Testis (tissue), 3 donors: ENCODE measurements around the gene MECR. TPM values are rescaled to one million over a fixed set of nuclear protein-coding genes. Genes with fewer than 3 reads are reported as not detected.

Experiments used
- DNase-seq: peaks from one replicate; pipeline ENCODE4 v3.0.0-alpha.2; 2019
- H3K27ac ChIP-seq, 2 donors: fragments of 200-600 bp; sonication (generic); one replicate each; pipeline ENCODE4 v1.5.1; 2019
- H3K27me3 ChIP-seq: fragments of 200-600 bp; sonication (generic); one replicate; pipeline ENCODE4 v1.5.1; 2019
- H3K36me3 ChIP-seq: fragments of 200-600 bp; sonication (generic); one replicate; pipeline ENCODE4 v1.5.1; 2017; ENCODE audit warnings: low read depth; ENCODE audit errors: missing control alignments
- H3K4me1 ChIP-seq: fragments of 200-600 bp; sonication (generic); one replicate; pipeline ENCODE4 v1.5.1; 2019
- H3K4me3 ChIP-seq, 2 donors: fragments of 200-600 bp; sonication (generic); one replicate each; pipeline ENCODE4 v1.5.1; 2017 to 2019
- H3K9me3 ChIP-seq: fragments of 200-600 bp; sonication (generic); one replicate; pipeline ENCODE4 v1.5.1; 2017
- CTCF ChIP-seq, 3 experiments: fragments of 450-650 bp in 2 of 3; fragments of 200-600 bp in 1 of 3; sonication (generic) in 1 of 3; IDR thresholded peaks; one replicate each; pipeline ENCODE4 v1.5.1; 2016 to 2019; ENCODE audit warnings: antibody characterized with exemption in 3 of 3, mild to moderate bottlenecking in 2 of 3, moderate library complexity in 1 of 3
- POLR2A ChIP-seq: fragments of 450-650 bp; IDR thresholded peaks from one replicate; pipeline ENCODE4 v1.6.1; 2017; ENCODE audit warnings: antibody characterized with exemption, mild to moderate bottlenecking, moderate library complexity
- WGBS, 2 donors: methylation state at CpG; one replicate each; pipeline ENCODE4 v1.1.5; 2018; 5-methylcytosine and 5-hydroxymethylcytosine counted together
- intact Hi-C: fragments of 100-400 bp; cut with DNase I; formaldehyde crosslinking; loops from one replicate; pipeline ENCODE4 v1.15.1; 2023; ENCODE audit warnings: low total_unique reads
- polyA plus RNA-seq: library from polyadenylated mRNA; stranded (reverse); fragments of 350-450 nt; fragmentation: Illumina TruSeq; extraction: RNeasy Lipid Tissue Mini Kit (QIAGEN cat#74804); gene quantifications from one replicate; pipeline ENCODE4 v1.2.3, GENCODE V29; 2014; ENCODE audit warnings: low read depth, low replicate concordance; ENCODE audit not compliant: insufficient read depth
- total RNA-seq, 2 donors: library from RNA; depleted of rRNA; stranded (reverse); fragments of >200 nt; gene quantifications; one replicate each; pipeline ENCODE4 v1.2.3, GENCODE V29; 2016

MECR gene
- total and polyA plus RNA-seq, 3 donors from 2014 or later, result 33.7 to 38.9 (median 37.3) TPM

DNA sequence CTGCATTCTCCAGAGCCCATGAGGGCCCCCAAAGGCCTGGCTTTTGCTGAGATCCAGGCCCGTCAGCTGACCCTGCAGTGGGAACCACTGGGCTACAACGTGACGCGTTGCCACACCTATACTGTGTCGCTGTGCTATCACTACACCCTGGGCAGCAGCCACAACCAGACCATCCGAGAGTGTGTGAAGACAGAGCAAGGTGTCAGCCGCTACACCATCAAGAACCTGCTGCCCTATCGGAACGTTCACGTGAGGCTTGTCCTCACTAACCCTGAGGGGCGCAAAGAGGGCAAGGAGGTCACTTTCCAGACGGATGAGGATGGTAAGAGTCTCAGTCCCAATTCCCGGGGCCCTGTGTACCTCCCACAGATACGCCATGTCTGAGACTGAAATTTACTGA, 44.7 kb upstream of the MECR start:
- no peaks in the 10 kb centered on the region for H3K27me3 ChIP-seq
- H3K9me3 ChIP-seq, result no peaks in the 10 kb centered on the region
- no peak for DNase-seq
- H3K4me1 ChIP-seq, result peaks cover 11% of the 10 kb centered on the region
- intact Hi-C loops, result no loop called here
- no peak for TF ChIP-seq CTCF (IDR thresholded peaks at IDR 0.05)
- 90 to 91% methylated on average over 14 of the region's 14 CpGs for WGBS, 2 donors
- no peak overlapping the region for H3K4me3 ChIP-seq
- H3K36me3 ChIP-seq, result no peaks in the 10 kb centered on the region
- no peak overlapping the region for H3K27ac ChIP-seq

DNA sequence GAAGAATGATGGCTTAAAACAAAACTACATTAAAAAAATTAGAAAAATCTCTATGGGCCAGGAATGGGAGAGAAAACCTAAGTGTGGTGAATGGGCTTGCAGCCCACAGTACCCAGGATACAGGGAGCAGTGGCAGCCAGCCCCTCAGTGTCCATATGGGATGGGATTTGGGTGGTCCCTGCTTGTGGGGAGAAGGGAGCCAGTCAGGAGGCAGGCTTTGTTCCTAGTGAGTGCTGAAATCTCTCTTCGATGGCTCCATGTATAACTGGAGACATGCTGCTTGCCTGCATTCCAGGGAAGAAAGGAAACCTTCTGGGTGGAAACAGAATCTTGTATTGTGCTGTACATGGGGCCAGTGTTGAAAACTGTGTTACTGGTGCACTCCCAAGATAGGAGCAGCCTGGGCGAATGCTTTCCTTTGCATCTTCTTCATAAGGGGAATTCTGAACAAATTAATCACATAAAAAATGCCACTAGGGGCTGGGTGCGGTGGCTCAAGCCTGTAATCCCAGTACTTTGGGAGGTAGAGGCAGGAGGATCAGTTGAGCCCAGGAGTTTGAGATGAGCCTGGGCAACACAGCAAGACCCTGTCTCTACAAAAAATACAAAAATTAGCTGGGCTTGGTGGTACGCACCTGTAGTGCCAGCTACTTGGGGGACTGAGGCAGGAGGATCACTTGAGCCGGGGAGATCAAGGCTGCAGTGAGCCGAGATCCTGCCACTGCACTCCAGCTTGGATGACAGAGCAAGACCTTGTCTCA, 41.6 kb upstream of the MECR start:
- no peak for DNase-seq
- TF ChIP-seq CTCF (IDR thresholded peaks at IDR 0.05), result no peak
- no peak for TF ChIP-seq POLR2A
- Histone ChIP-seq H3K27ac (no peak overlapping the region), H3K4me1 (peaks cover 11% of the 10 kb centered on the region), H3K36me3 (no peaks in the 10 kb centered on the region), H3K27me3 (no peaks in the 10 kb centered on the region), H3K4me3 (no peak overlapping the region), H3K9me3 (no peaks in the 10 kb centered on the region)
- intact Hi-C loops, result no loop called here
- 72 to 79% methylated on average over 6 of the region's 6 CpGs for WGBS, 2 donors

GRCh38 chr1:29271724-29272123, 41.0 kb upstream of the MECR start:
- Histone ChIP-seq H3K36me3 (no peaks in the 10 kb centered on the region), H3K9me3 (no peaks in the 10 kb centered on the region), H3K27me3 (no peaks in the 10 kb centered on the region), H3K27ac (no peak overlapping the region), H3K4me1 (peaks cover 11% of the 10 kb centered on the region), H3K4me3 (no peak overlapping the region)
- 32 to 35% methylated on average over 7 of the region's 7 CpGs for WGBS, 2 donors
- DNase-seq, result peak; percentile 72
- TF ChIP-seq CTCF (IDR thresholded peaks at IDR 0.05) (no peak), POLR2A (no peak)
- intact Hi-C loops, result no loop called here

- Histone ChIP-seq H3K9me3 (no peaks in the 10 kb centered on the region), H3K4me3 (no peak overlapping the region), H3K27me3 (no peaks in the 10 kb centered on the region), H3K4me1 (peaks cover 11% of the 10 kb centered on the region), H3K36me3 (no peaks in the 10 kb centered on the region), H3K27ac (no peak overlapping the region)
- 55 to 56% methylated on average over 3 of the region's 3 CpGs for WGBS, 2 donors
- intact Hi-C loops, result no loop called here
- no peak for DNase-seq
- TF ChIP-seq CTCF (IDR thresholded peaks at IDR 0.05), result no peak
- TF ChIP-seq POLR2A, result no peak
Observed at GRCh38 chr1:29270929-29271521, 40.3 kb upstream of the MECR start.

DNA sequence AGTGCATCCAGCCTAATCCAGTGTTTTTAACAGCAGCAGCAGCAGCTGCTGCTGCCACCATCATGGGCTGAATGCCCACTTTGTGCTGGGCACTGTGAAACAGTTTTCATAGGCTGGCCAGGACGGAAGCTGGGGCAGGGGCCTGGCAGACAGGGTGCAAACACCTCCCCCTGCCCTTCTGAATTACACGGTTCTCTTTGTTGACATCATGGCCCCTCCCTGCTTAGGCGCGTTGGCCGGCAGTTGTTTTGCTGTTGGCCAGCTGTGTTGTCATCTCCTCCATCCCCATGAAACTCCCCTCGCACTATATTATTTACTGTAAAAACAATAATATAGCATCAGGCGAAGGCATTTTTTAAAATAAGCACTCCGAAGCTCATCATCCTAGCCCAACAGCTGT, 38.6 kb upstream of the MECR start:
- no peak for DNase-seq
- H3K4me3 ChIP-seq, result no peak overlapping the region
- no peaks in the 10 kb centered on the region for H3K36me3 ChIP-seq
- no peaks in the 10 kb centered on the region for H3K9me3 ChIP-seq
- peaks cover 11% of the 10 kb centered on the region for H3K4me1 ChIP-seq
- TF ChIP-seq POLR2A (no peak), CTCF (IDR thresholded peaks at IDR 0.05) (no peak)
- intact Hi-C loops, result no loop called here
- H3K27ac ChIP-seq, result no peak overlapping the region
- H3K27me3 ChIP-seq, result no peaks in the 10 kb centered on the region
- WGBS, 2 donors, result 84 to 87% methylated on average over 8 of the region's 8 CpGs
